GM12878 (cell line): Measurements from ENCODE around the gene RRP12.

Source experiments
- ASH2L ChIP-seq: fragments of 300-600, 200-600 bp; sonication (generic); IDR thresholded peaks from 2 replicates; pipeline ENCODE4 v1.6.1; 2017; ENCODE audit warnings: low read depth, mild to moderate bottlenecking, borderline replicate concordance
- GABPA ChIP-seq: IDR thresholded peaks from 2 replicates; pipeline ENCODE4 v1.6.1; 2014; ENCODE audit warnings: antibody characterized with exemption, low read depth, mild to moderate bottlenecking, inconsistent platforms
- MEF2A ChIP-seq: IDR thresholded peaks from 2 replicates; pipeline ENCODE4 v1.6.1; 2011; ENCODE audit warnings: low read depth, mild to moderate bottlenecking, low read length, moderate library complexity; ENCODE audit not compliant: insufficient read depth
- MYC ChIP-seq: IDR thresholded peaks from 2 replicates; pipeline ENCODE4 v1.6.1; 2011; ENCODE audit warnings: mild to moderate bottlenecking, low read length, moderate library complexity, inconsistent platforms; ENCODE audit not compliant: insufficient read depth, insufficient replicate concordance, insufficient read length, severe bottlenecking
- NFYA ChIP-seq: IDR thresholded peaks from 2 replicates; pipeline ENCODE4 v1.6.1; 2011; ENCODE audit warnings: low read depth, mild to moderate bottlenecking, low read length, improper control_type of control experiment, borderline replicate concordance
- POLR2A ChIP-seq: IDR thresholded peaks from 2 replicates; pipeline ENCODE4 v1.6.1; 2011; ENCODE audit warnings: low read depth, mild to moderate bottlenecking, low read length
- POLR2AphosphoS5 ChIP-seq: IDR thresholded peaks from 2 replicates; pipeline ENCODE4 v1.6.1; 2011; ENCODE audit warnings: mild to moderate bottlenecking, low read length, inconsistent platforms
- SMARCA5 ChIP-seq: fragments of 450-650 bp; IDR thresholded peaks from 2 replicates; pipeline ENCODE4 v1.6.1; 2017; ENCODE audit warnings: mild to moderate bottlenecking
- SUZ12 ChIP-seq: fragments of 200-600 bp; sonication (generic); IDR thresholded peaks from one replicate; pipeline ENCODE4 v1.6.1; 2018; ENCODE audit warnings: antibody characterized with exemption, mild to moderate bottlenecking; ENCODE audit not compliant: unreplicated experiment
- TAF1 ChIP-seq: IDR thresholded peaks from 2 replicates; pipeline ENCODE4 v1.6.1; 2011; ENCODE audit warnings: mild to moderate bottlenecking, low read depth, low read length, borderline replicate concordance
- TF ChIP-seq, protein P1 (sequence below): IDR thresholded peaks from 2 replicates; pipeline ENCODE4 v1.6.1; 2011; ENCODE audit warnings: low read depth, mild to moderate bottlenecking, low read length, moderate library complexity, borderline replicate concordance; ENCODE audit errors: extremely low read depth

DNA sequence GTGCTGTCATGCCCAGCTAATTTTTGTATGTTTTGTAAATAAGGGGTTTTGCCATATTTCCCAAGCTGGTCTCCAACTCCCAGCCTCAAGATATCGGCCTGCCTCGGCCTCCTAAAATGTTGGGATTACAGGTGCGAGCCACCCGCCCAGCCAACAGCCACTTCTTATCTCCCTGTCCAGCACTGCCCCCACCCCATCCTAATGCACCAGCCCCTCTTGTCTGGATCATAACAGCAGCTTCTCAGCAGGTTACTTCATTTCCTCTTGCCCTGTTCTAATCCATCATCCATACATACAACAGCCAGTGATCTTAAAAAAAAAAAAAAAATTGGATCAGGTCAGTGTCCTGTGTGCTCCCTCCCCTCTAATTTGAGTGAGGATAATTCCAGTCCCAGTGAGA, 53.8 kb downstream of the RRP12 start:
- no peak for TF ChIP-seq SMARCA5
- no peak for TF ChIP-seq TAF1
- TF ChIP-seq MYC: no peak
- TF ChIP-seq, protein P1, sequence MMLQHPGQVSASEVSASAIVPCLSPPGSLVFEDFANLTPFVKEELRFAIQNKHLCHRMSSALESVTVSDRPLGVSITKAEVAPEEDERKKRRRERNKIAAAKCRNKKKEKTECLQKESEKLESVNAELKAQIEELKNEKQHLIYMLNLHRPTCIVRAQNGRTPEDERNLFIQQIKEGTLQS: no peak
- no peak for TF ChIP-seq MEF2A
- no peak for TF ChIP-seq GABPA
- no peak for TF ChIP-seq ASH2L
- TF ChIP-seq POLR2AphosphoS5: no peak
- TF ChIP-seq SUZ12: no peak
- no peak for TF ChIP-seq NFYA
- no peak for TF ChIP-seq POLR2A
